ENCODE measurements around the gene CRACR2B.
A peak's percentile ranks its signal among the peaks of the same experiment; 100 is the strongest.

- TF ChIP-seq POLR2A (IDR thresholded peaks at IDR 0.05), result no peak
- TF ChIP-seq CTCF (IDR thresholded peaks at IDR 0.05), result peak; percentile 82 to 93 (median 88)
Observed at GRCh38 chr11:848380-848931, 20.7 kb downstream of the CRACR2B start.

All from heart left ventricle (tissue), 13 donors.